ENCODE measurements around the gene BRSK1. TPM values are rescaled to one million over a fixed set of nuclear protein-coding genes. Genes with fewer than 3 reads are reported as not detected.

The BRSK1 gene
- total RNA-seq, 8 experiments from 2014 or later: 1.4 to 102 (median 77.8) TPM

GRCh38 chr19:55257461-55258420, 26.1 kb upstream of the BRSK1 start:
- H3K27ac ChIP-seq: peak overlapping the region; percentile 85 to 93
- WGBS, 10 experiments: 0 to 10% (median 7%) methylated on average over 1 to 15 of the region's 51 CpGs; no CpG with 5 or more reads in 3 of the 10 experiments
- H3K4me1 ChIP-seq (replicated peaks in 1 of 2): peaks cover 28 to 29% of the 10 kb centered on the region in 2 donors
- ATAC-seq (replicated peaks in 6 of 8): peak in 1 of 8 experiments; percentile 2
- in situ Hi-C loops (cut with MboI; ENCODE audit: low pct_unique_long_range_greater_than_20kb in 2 of 9, low sequenced_read_pairs in 9 of 9, unreplicated experiment in 9 of 9): no loop called here
- H3K4me3 ChIP-seq: peak overlapping the region; percentile 63 to 90 (median 79)

DNA sequence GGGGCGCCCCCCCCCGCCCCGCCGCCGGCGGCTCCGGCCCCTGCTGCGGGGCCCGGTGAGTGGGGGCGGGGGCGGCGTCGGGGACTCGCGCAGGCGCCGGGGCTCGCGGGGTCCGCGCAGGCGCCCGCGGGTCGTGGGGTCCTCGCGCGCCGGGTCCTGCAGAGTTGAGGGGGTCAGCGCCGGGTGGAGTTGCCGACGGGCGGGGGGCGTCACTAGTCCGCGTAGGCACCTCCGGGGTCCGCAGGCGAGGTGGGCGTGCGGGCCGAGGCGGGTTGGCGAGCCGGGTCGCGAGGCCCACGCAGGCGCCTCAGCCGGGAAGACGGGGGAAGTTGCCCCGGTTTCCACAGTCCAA, 25.3 kb upstream of the BRSK1 start:
- H3K4me3 ChIP-seq: peak overlapping the region; percentile 63 to 90 (median 79)
- peaks cover 27 to 28% of the 10 kb centered on the region in 2 donors for H3K4me1 ChIP-seq (replicated peaks in 1 of 2)
- H3K27ac ChIP-seq: peak overlapping the region; percentile 85 to 93
- peak; percentile 9 to 40 (median 26) for ATAC-seq (replicated peaks in 6 of 8)
- WGBS, 10 experiments: no CpG with 5 or more reads among the region's 53 CpGs
- in situ Hi-C loops (cut with MboI; ENCODE audit: low pct_unique_long_range_greater_than_20kb in 2 of 9, low sequenced_read_pairs in 9 of 9, unreplicated experiment in 9 of 9): no loop called here

DNA sequence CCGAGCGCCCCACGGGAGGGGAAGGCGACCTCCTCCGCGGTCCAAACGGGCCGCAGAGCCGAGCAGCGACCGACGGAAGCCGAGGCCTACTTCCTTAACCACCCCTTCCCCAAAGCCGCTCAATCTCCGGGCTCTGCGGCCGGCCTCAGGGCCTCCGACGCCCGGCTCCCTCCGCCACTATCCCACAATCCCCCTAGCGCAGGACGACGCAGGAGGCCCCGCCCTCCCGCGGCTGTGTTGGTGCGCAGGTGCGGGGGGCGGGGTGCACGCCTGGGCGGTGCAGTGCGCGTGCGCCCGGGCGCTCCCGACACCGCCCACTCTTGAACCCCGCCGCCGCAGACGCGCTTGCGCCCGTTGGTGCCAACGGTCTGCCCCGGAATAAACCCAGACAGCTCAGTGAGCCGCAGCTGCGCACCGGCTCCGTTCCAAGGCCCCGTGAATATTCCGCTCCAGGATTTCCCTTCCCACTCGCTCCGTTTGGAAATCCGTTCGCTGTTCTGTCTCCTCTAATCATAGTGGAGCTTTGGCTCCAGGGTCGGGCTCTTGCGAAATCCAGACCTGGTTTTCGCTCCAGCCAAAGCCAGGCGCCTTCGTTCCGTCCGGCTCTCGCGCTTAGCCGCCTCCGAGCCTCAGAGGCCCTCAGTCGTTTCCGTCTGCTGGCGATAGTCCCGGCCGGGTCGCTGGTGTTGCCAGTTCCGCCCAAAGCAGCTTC, 24.8 kb upstream of the BRSK1 start, which contains the start of gene PPP6R1:
Gene PPP6R1, minus strand, starts transcription at position 190 of the 712 bp plus-strand sequence. CDS start 11,914 bp downstream, outside the sequence.
- in situ Hi-C loops (cut with MboI; ENCODE audit: low pct_unique_long_range_greater_than_20kb in 2 of 9, low sequenced_read_pairs in 9 of 9, unreplicated experiment in 9 of 9): no loop called here
- Histone ChIP-seq H3K4me3 (peak within 1 kb of the TSS; percentile 63 to 90 (median 79)), H3K4me1 (replicated peaks in 1 of 2) (peaks cover 26 to 28% of the 10 kb centered on the region in 2 donors), H3K27ac (peak within 1 kb of the TSS; percentile 85 to 93)
- 0 to 2% (median 0%) methylated on average over 2 to 21 of the region's 76 CpGs; no CpG with 5 or more reads in 4 of the 10 experiments for WGBS, 10 experiments
- peak; percentile 77 to 94 (median 89) for ATAC-seq (replicated peaks in 6 of 8)

- Histone ChIP-seq H3K4me1 (replicated peaks in 1 of 2) (peaks cover 26 to 28% of the 10 kb centered on the region in 2 donors), H3K27ac (peak overlapping the region; percentile 77 to 85), H3K4me3 (peak overlapping the region; percentile 63 to 90 (median 79))
- WGBS, 10 experiments: 5 to 69% (median 15%) methylated on average over 3 to 12 of the region's 29 CpGs; no CpG with 5 or more reads in 2 of the 10 experiments
- in situ Hi-C loops (cut with MboI; ENCODE audit: low pct_unique_long_range_greater_than_20kb in 2 of 9, low sequenced_read_pairs in 9 of 9, unreplicated experiment in 9 of 9): no loop called here
- ATAC-seq (replicated peaks in 6 of 8): peak in 2 of 8 experiments; percentile 1 to 3
Observed at GRCh38 chr19:55259540-55260210, 24.1 kb upstream of the BRSK1 start.

DNA sequence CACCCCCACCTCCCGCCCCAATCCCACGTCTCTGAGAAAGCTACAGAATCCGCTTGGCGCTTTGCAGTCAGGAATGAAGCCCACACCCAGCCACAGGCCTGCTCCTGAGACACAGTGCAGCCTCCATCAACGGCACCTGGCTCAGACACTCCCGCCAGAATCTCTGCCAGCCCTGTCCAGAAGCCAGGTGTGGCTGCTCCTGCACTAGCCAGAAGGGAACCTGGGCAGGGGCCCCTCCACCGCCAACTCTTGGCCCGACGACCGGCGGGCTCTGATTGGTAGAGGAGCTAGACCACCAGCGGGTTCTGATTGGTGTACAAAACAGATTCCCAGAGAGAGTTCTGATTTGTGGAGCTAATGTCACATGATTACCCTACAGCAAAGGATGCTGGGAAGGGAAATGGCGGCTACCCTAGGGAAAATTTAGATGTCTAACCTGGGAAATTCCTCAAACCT, 22.1 kb upstream of the BRSK1 start:
- peaks cover 14 to 16% of the 10 kb centered on the region in 2 donors for H3K4me1 ChIP-seq (replicated peaks in 1 of 2)
- WGBS, 10 experiments: 80 to 100% (median 96%) methylated on average over 1 to 7 of the region's 13 CpGs; no CpG with 5 or more reads in 2 of the 10 experiments
- in situ Hi-C loops (cut with MboI; ENCODE audit: low pct_unique_long_range_greater_than_20kb in 2 of 9, low sequenced_read_pairs in 9 of 9, unreplicated experiment in 9 of 9): no loop called here
- ATAC-seq (replicated peaks in 6 of 8): no peak
- H3K27ac ChIP-seq: no peak overlapping the region
- H3K4me3 ChIP-seq: no peak overlapping the region

DNA sequence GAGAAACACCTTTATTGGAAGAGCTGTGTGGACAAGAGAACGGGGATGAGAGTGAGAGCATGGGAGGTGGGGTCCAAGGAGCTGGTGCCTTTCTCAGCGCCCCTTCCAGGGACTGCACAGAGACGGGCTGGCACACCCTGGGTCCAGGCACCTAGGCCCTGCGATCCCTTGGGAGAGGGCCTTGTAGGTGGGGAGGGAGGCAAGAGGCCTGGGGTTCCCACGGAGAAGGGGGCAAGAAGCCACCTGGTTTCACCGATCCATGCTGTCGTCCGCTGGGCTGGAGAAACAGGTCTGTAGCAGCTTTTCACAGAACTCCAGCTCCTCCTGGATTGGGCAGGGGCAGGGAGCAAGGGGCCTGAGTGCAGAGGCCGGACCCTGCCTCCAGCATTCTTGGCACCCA, 21.4 kb upstream of the BRSK1 start:
- WGBS, 10 experiments: 83 to 100% (median 100%) methylated on average over 1 to 4 of the region's 9 CpGs; no CpG with 5 or more reads in 6 of the 10 experiments
- peaks cover 9% of the 10 kb centered on the region in 2 donors for H3K4me1 ChIP-seq (replicated peaks in 1 of 2)
- no peak overlapping the region for H3K27ac ChIP-seq
- in situ Hi-C loops (cut with MboI; ENCODE audit: low pct_unique_long_range_greater_than_20kb in 2 of 9, low sequenced_read_pairs in 9 of 9, unreplicated experiment in 9 of 9): no loop called here
- H3K4me3 ChIP-seq: no peak overlapping the region
- no peak for ATAC-seq (replicated peaks in 6 of 8)

DNA sequence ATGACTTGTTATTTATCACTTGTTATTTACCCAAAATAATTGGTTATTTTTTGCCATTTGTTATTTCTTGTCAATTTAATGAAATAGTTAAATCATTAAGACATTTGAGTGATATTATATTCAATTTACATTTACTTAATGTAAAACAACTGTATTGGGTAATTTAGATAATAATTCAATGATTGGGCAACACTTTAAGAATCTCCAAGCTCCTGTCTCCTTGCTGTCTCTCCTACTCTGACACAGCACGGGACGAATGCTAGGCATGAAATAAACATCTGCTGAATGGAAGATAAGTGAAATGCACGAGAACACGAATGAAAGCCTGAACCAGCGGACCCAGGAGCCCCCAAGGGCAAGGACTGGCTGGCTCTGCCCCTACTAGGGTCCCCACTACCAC, 19.3 kb upstream of the BRSK1 start:
- H3K4me3 ChIP-seq: no peak overlapping the region
- peaks cover 9% of the 10 kb centered on the region in 2 donors for H3K4me1 ChIP-seq (replicated peaks in 1 of 2)
- WGBS, 10 experiments: 43 to 100% (median 89%) methylated on average over 1 to 4 of the region's 5 CpGs; no CpG with 5 or more reads in 5 of the 10 experiments
- no peak for ATAC-seq (replicated peaks in 6 of 8)
- in situ Hi-C loops (cut with MboI; ENCODE audit: low pct_unique_long_range_greater_than_20kb in 2 of 9, low sequenced_read_pairs in 9 of 9, unreplicated experiment in 9 of 9): no loop called here
- H3K27ac ChIP-seq: no peak overlapping the region

DNA sequence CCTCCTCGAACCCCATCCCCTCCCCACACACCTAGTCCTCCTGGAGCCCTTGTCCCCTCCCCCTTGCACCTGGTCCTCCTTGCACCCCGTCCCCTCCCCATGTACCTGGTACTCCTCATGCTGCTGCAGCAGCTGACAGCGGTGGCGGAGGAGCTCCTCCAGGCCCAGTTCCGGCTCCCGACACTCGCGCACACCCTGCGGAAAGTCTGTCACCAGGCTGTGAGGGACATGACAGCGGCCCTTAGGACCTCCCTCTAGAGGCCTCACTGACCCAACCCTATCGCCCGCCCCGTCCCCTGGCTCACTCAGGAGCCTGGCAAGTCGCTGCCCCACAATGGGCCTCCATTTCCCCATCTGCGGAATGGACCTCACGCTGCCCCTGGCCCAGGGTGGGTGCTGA, 18.6 kb upstream of the BRSK1 start:
- H3K4me3 ChIP-seq: no peak overlapping the region
- ATAC-seq (replicated peaks in 6 of 8): peak in 3 of 8 experiments; percentile 9 to 19 (median 12)

GRCh38 chr19:55265723-55266386, 17.9 kb upstream of the BRSK1 start:
- Histone ChIP-seq H3K4me3 (no peak overlapping the region), H3K27ac (no peak overlapping the region), H3K4me1 (replicated peaks in 1 of 2) (no peaks in the 10 kb centered on the region)
- 70 to 100% (median 80%) methylated on average over 1 to 2 of the region's 12 CpGs; no CpG with 5 or more reads in 7 of the 10 experiments for WGBS, 10 experiments
- in situ Hi-C loops (cut with MboI; ENCODE audit: low pct_unique_long_range_greater_than_20kb in 2 of 9, low sequenced_read_pairs in 9 of 9, unreplicated experiment in 9 of 9): no loop called here
- ATAC-seq (replicated peaks in 6 of 8): no peak

More for the DNA sequence above, 18.6 kb upstream of the BRSK1 start:
- peaks cover 3% of the 10 kb centered on the region in 2 donors for H3K4me1 ChIP-seq (replicated peaks in 1 of 2)
- no peak overlapping the region for H3K27ac ChIP-seq
- WGBS, 10 experiments: 80 to 93% methylated on average over 1 to 8 of the region's 16 CpGs; no CpG with 5 or more reads in 8 of the 10 experiments
- in situ Hi-C loops (cut with MboI; ENCODE audit: low pct_unique_long_range_greater_than_20kb in 2 of 9, low sequenced_read_pairs in 9 of 9, unreplicated experiment in 9 of 9): no loop called here

- in situ Hi-C loops (cut with MboI; ENCODE audit: low pct_unique_long_range_greater_than_20kb in 2 of 9, low sequenced_read_pairs in 9 of 9, unreplicated experiment in 9 of 9): no loop called here
- Histone ChIP-seq H3K27ac (no peak overlapping the region), H3K4me3 (no peak overlapping the region), H3K4me1 (replicated peaks in 1 of 2) (no peaks in the 10 kb centered on the region)
- WGBS, 10 experiments: 88 to 100% methylated on average over 3 of the region's 3 CpGs; no CpG with 5 or more reads in 8 of the 10 experiments
- ATAC-seq (replicated peaks in 6 of 8): no peak
Observed at GRCh38 chr19:55266404-55266803, 17.4 kb upstream of the BRSK1 start.

DNA sequence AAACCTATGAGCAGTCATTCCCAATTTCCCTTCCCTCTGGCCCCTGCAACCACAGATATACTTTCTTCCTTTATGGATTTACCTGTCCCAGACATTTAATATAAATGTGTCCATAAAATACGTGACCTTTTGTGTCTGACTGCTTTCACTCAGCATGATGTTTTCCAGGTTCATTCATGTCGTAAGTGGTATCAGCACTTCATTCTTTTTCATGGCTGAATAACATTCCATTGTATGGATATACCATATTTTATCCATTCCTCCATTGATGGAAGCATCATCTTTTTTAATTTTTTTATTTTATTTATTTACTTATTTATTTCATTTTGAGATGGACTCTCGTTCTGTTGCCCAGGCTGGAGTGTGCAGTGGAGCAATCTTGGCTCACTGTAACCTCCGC, 17.0 kb upstream of the BRSK1 start:
- Histone ChIP-seq H3K4me1 (replicated peaks in 1 of 2) (no peaks in the 10 kb centered on the region), H3K27ac (no peak overlapping the region), H3K4me3 (no peak overlapping the region)
- in situ Hi-C loops (cut with MboI; ENCODE audit: low pct_unique_long_range_greater_than_20kb in 2 of 9, low sequenced_read_pairs in 9 of 9, unreplicated experiment in 9 of 9): no loop called here
- WGBS, 10 experiments: 72 to 100% (median 97%) methylated on average over 3 to 4 of the region's 4 CpGs; no CpG with 5 or more reads in 1 of the 10 experiments
- ATAC-seq (replicated peaks in 6 of 8): no peak

DNA sequence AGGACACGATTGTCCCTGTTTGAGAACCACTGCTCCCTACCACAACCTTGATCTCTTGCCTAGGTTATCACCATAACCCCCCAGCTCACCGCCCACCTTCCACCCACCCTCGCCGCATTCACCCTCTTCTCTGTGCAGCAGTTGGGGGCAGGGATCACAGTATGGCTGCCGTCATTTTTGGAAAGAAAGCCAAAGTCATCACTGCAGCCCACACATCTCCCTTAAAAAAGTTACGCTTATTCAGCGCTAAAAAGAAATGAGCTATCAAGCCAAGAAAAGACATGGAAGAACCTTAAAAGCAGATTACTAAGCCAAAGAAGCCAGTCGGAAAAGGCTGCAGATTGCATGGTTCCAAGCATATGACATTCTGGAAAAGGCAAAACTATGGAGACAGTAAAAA, 14.5 kb upstream of the BRSK1 start:
- no peak overlapping the region for H3K4me3 ChIP-seq
- no peak for ATAC-seq (replicated peaks in 6 of 8)
- in situ Hi-C loops (cut with MboI; ENCODE audit: low pct_unique_long_range_greater_than_20kb in 2 of 9, low sequenced_read_pairs in 9 of 9, unreplicated experiment in 9 of 9): no loop called here

More for the DNA sequence above, 14.5 kb upstream of the BRSK1 start:
- 50 to 100% (median 95%) methylated on average over 1 to 6 of the region's 8 CpGs; no CpG with 5 or more reads in 2 of the 10 experiments for WGBS, 10 experiments
- Histone ChIP-seq H3K4me1 (replicated peaks in 1 of 2) (no peaks in the 10 kb centered on the region), H3K27ac (no peak overlapping the region)

Data from motor neuron (in vitro differentiated cells).